Ovary (tissue), 9 donors: ENCODE data around the gene FHOD1. TPM values are rescaled to one million over a fixed set of nuclear protein-coding genes. Genes with fewer than 3 reads are reported as not detected.

Experiments used
- DNase-seq, 5 donors: peaks; one replicate each; pipeline ENCODE4 v3.0.0-alpha.2; 2019 to 2020
- H3K27ac ChIP-seq, 2 donors: fragments of 200-600 bp; one replicate each; pipeline versions ENCODE4 v1.5.1 to v1.8.0; 2019 to 2022
- H3K27me3 ChIP-seq: fragments of 200-600 bp; one replicate; pipeline ENCODE4 v1.8.0; 2022
- H3K36me3 ChIP-seq: fragments of 200-600 bp; sonication (generic); one replicate; pipeline ENCODE4 v1.5.1; 2019
- H3K4me1 ChIP-seq: one replicate; pipeline ENCODE4 v1.8.1; 2013; ENCODE audit warnings: mild to moderate bottlenecking, moderate library complexity; ENCODE audit not compliant: insufficient read depth
- H3K4me3 ChIP-seq: fragments of 200-600 bp; sonication (generic); one replicate; pipeline ENCODE4 v1.5.1; 2017
- H3K9me3 ChIP-seq, 2 donors: fragments of 200-600 bp in 1 of 2; sonication (generic) in 1 of 2; one replicate each; pipeline versions ENCODE4 v1.5.1 to v1.8.1; 2013 to 2019; ENCODE audit warnings: mild to moderate bottlenecking in 1 of 2, moderate library complexity in 1 of 2
- CTCF ChIP-seq, 3 donors: fragments of 450-650 bp in 2 of 3; fragments of 200-600 bp in 1 of 3; IDR thresholded peaks; one replicate each; pipeline versions ENCODE4 v1.5.1 to v1.8.0; 2016 to 2022; ENCODE audit warnings: antibody characterized with exemption in 3 of 3, mild to moderate bottlenecking in 1 of 3
- EP300 ChIP-seq: sonication (generic); formaldehyde crosslinking; IDR thresholded peaks from one replicate; pipeline ENCODE4 v1.6.1; 2017; ENCODE audit warnings: antibody characterized with exemption
- POLR2A ChIP-seq: fragments of 450-650 bp; IDR thresholded peaks from one replicate; pipeline ENCODE4 v1.6.1; 2017; ENCODE audit warnings: antibody characterized with exemption, mild to moderate bottlenecking, moderate library complexity
- WGBS, 3 donors: extraction: QIAGEN DNeasy Blood & Tissue Kit in 1 of 3; methylation state at CpG; one replicate each; pipeline versions ENCODE4 v1.1.5 to v1.1.7; 2013 to 2017; 5-methylcytosine and 5-hydroxymethylcytosine counted together
- intact Hi-C, 4 donors: fragments of 100-400 bp; cut with DNase I; formaldehyde crosslinking; loops; one replicate each; pipeline versions ENCODE4 v1.11.0 to v1.15.1; 2022 to 2023
- polyA plus RNA-seq, 2 donors: library from polyadenylated mRNA; stranded (reverse); fragments of 200-250 nt in 1 of 2; fragments of 350-450 nt in 1 of 2; fragmentation: Illumina TruSeq in 1 of 2; extraction: RNeasy Lipid Tissue Mini Kit (QIAGEN cat#74804) in 1 of 2; gene quantifications; one replicate each; pipeline ENCODE4 v1.2.3, GENCODE V29; 2013 to 2014
- total RNA-seq, 7 donors: library from RNA; depleted of rRNA in 2 of 7; stranded (reverse); fragments of >200 nt in 2 of 7; fragmentation: NEBNext Ultra II Directional in 3 of 7; extraction: Animal tissue kit (Norgen Biotek cat#: 25700) in 3 of 7; gene quantifications; one replicate each; pipeline versions ENCODE4 v1.1.0 to v1.2.4, GENCODE V29; 2016 to 2023
- donor health status: DM: no; HTN: no; CAD: no; lungs with moderate emphysema.
- donor health status: DM: no; HTN: no; CAD: no.
- donor health status: Bipolar disorder and iron deficiency.
- donor health status: DM: yes; HTN: yes; CAD: no.
- donor health status: DM: no; HTN: no; CAD: no.
- donor health status: DM: yes; HTN: yes; CAD: no.

Gene FHOD1
- total and polyA plus RNA-seq, 9 donors = 16.0 to 84.2 (median 36.9) TPM

GRCh38 chr16:67233596-67233995 is 13.7 kb downstream of the FHOD1 start:
- peak in 2 of 5 donors; percentile 24 to 32 for DNase-seq
- Histone ChIP-seq H3K4me1 (no peaks in the 10 kb centered on the region), H3K4me3 (no peak overlapping the region), H3K36me3 (no peaks in the 10 kb centered on the region), H3K27ac (no peak overlapping the region), H3K9me3 (no peaks in the 10 kb centered on the region), H3K27me3 (no peaks in the 10 kb centered on the region)
- intact Hi-C loops = no loop called here
- 59 to 65% (median 63%) methylated on average over 7 of the region's 7 CpGs for WGBS, 3 donors
- TF ChIP-seq POLR2A (no peak), CTCF (IDR thresholded peaks at IDR 0.05) (no peak), EP300 (no peak)

- Histone ChIP-seq H3K4me3 (no peak overlapping the region), H3K27ac (no peak overlapping the region), H3K36me3 (no peaks in the 10 kb centered on the region), H3K4me1 (peaks cover 9% of the 10 kb centered on the region), H3K27me3 (no peaks in the 10 kb centered on the region), H3K9me3 (no peaks in the 10 kb centered on the region)
- DNase-seq = no peak
- intact Hi-C loops = no loop called here
- WGBS, 3 donors = 67 to 80% (median 70%) methylated on average over 12 of the region's 12 CpGs
- TF ChIP-seq CTCF (IDR thresholded peaks at IDR 0.05) (no peak), EP300 (no peak), POLR2A (no peak)
Observed at GRCh38 chr16:67230809-67231660, 16.2 kb downstream of the FHOD1 start.

GRCh38 chr16:67229906-67230808 is 17.1 kb downstream of the FHOD1 start:
- 84 to 88% (median 86%) methylated on average over 29 to 32 of the region's 32 CpGs for WGBS, 3 donors
- Histone ChIP-seq H3K27ac (no peak overlapping the region), H3K27me3 (no peaks in the 10 kb centered on the region), H3K4me1 (peaks cover 10% of the 10 kb centered on the region), H3K4me3 (no peak overlapping the region), H3K36me3 (no peaks in the 10 kb centered on the region), H3K9me3 (no peaks in the 10 kb centered on the region)
- TF ChIP-seq CTCF (IDR thresholded peaks at IDR 0.05) = no peak
- intact Hi-C loops = loop anchor here in 1 of 4 donors (5.0 kb wide), 1 partner anchor 432 kb away; the partner anchor contains the start of genes ACD and PARD6A
- DNase-seq = peak in 1 of 5 donors; percentile 22

GRCh38 chr16:67228905-67229304 is 18.4 kb downstream of the FHOD1 start:
- TF ChIP-seq POLR2A = no peak
- DNase-seq = peak in 1 of 5 donors; percentile 18
- no peak overlapping the region for H3K4me3 ChIP-seq
- H3K27ac ChIP-seq = no peak overlapping the region
- no peaks in the 10 kb centered on the region for H3K9me3 ChIP-seq
- intact Hi-C loops = loop anchor here in 1 of 4 donors (5.0 kb wide), 1 partner anchor 433 kb away; the partner anchor contains the start of genes ACD and PARD6A
- H3K27me3 ChIP-seq = no peaks in the 10 kb centered on the region
- WGBS, 3 donors = 75 to 84% (median 77%) methylated on average over 9 of the region's 9 CpGs
- H3K4me1 ChIP-seq = peaks cover 10% of the 10 kb centered on the region
- H3K36me3 ChIP-seq = no peaks in the 10 kb centered on the region
